22Rv1 (cell line): Measurements from ENCODE around the gene GPRC5A.

Experiments
- ZFX ChIP-seq: fragments of 450-650 bp; IDR thresholded peaks from 2 replicates; pipeline ENCODE4 v1.6.1; 2017; ENCODE audit warnings: antibody characterized with exemption, borderline replicate concordance
- TF ChIP-seq, protein P1 (sequence below): fragments of 450-650 bp; IDR thresholded peaks from 2 replicates; pipeline ENCODE4 v1.5.1; 2017; ENCODE audit warnings: mild to moderate bottlenecking

DNA sequence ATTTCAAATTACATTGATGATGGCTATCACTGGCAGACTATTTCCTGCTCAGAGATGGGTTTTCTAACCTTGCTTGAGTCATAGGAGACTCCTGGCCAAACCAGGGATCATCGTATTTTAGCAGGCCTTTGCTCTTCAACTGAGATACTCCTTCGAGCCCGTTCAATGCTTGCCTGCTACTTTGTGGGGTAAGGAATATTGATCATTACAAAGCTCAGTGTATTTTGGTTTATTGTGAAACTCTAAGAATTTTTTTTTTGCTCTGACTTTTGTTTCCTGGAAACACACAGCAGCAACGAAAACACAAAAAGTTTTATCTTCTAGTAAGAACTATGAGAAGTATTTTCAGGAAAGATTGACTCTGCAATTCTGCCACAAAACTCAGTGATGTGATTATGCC is 56.5 kb downstream of the GPRC5A start:
- TF ChIP-seq, protein P1, sequence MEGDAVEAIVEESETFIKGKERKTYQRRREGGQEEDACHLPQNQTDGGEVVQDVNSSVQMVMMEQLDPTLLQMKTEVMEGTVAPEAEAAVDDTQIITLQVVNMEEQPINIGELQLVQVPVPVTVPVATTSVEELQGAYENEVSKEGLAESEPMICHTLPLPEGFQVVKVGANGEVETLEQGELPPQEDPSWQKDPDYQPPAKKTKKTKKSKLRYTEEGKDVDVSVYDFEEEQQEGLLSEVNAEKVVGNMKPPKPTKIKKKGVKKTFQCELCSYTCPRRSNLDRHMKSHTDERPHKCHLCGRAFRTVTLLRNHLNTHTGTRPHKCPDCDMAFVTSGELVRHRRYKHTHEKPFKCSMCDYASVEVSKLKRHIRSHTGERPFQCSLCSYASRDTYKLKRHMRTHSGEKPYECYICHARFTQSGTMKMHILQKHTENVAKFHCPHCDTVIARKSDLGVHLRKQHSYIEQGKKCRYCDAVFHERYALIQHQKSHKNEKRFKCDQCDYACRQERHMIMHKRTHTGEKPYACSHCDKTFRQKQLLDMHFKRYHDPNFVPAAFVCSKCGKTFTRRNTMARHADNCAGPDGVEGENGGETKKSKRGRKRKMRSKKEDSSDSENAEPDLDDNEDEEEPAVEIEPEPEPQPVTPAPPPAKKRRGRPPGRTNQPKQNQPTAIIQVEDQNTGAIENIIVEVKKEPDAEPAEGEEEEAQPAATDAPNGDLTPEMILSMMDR: no peak
- TF ChIP-seq ZFX: no peak
